ENCODE data around the gene HSPE1. TPM values are rescaled to one million over a fixed set of nuclear protein-coding genes. Genes with fewer than 3 reads are reported as not detected.

HSPE1 gene
- total RNA-seq, 1 experiment from 2014 or later: 291 TPM

- no TSS peak for BruUV-seq (replicated peaks)
- Histone ChIP-seq H3K36me3 (ENCODE audit: control insufficient read depth in 1 of 2, insufficient read depth in 2 of 2, low read length in 2 of 2) (peaks cover 53 to 86% of the 10 kb centered on the region in 2 experiments), H3K9me2 (ENCODE audit: insufficient read depth) (no peaks in the 10 kb centered on the region), H3K4me1 (ENCODE audit: control insufficient read depth in 1 of 2, insufficient read depth in 2 of 2, low read length in 2 of 2) (peaks cover 7 to 29% of the 10 kb centered on the region in 2 experiments; a peak in 3 of 4 replicates), H3K27me3 (ENCODE audit: insufficient read depth, low read length) (no peaks in the 10 kb centered on the region), H3K4me3 (replicated peaks in 1 of 2; ENCODE audit: low read depth in 1 of 2, low read length in 2 of 2) (peak overlapping the region; percentile 81 to 83), H3K9ac (ENCODE audit: low read length) (peak overlapping the region; percentile 90), H3K4me2 (ENCODE audit: low read length) (peak overlapping the region; percentile 67), H4K20me1 (ENCODE audit: insufficient read depth) (peaks cover 64% of the 10 kb centered on the region; the same call in 1 of the 2 replicates), H3K79me2 (ENCODE audit: insufficient read depth, low read length) (peaks cover 96% of the 10 kb centered on the region), H2AFZ (ENCODE audit: low read depth, low read length, poor library complexity, severe bottlenecking) (no peak overlapping the region), H3K27ac (ENCODE audit: low read depth, low read length) (peak overlapping the region; percentile 98), H3K9me3 (ENCODE audit: control insufficient read depth in 1 of 2, insufficient read depth in 1 of 2, low read depth in 1 of 2, low read length in 2 of 2) (no peaks in the 10 kb centered on the region)
- intact Hi-C loops (cut with micrococcal nuclease): no loop called here
- peak; percentile 20 for ATAC-seq
- ChIA-PET CTCF (no interaction called here), POLR2A (interaction anchor here (0.8 to 2.0 kb wide), 9 partner anchors 9 to 484 kb away, joined by 3 to 25 read pairs (median 4); partner anchors contain the start of genes COQ10B and MOB4), RAD21 (ENCODE audit: low non-redundant PET in 1 of 2, low total read pairs in 2 of 2, uncharacterized antibody in 2 of 2, unreplicated experiment in 2 of 2) (interaction anchor here in 1 of 2 experiments (1.3 kb wide), 1 partner anchor 101 kb away, joined by 3 read pairs; no protein-coding TSS in a partner anchor)
- no peak for DNase-seq (ENCODE audit: low read depth, low spot score)
- no peak for TF ChIP-seq YY1 (IDR thresholded peaks at IDR 0.05; ENCODE audit: extremely low read depth, insufficient replicate concordance, low read depth, low read length)
- TF ChIP-seq SIN3A (IDR thresholded peaks at IDR 0.05; ENCODE audit: low read depth): peak; percentile 33; the same call in 1 of the 2 replicates
These were observed 1.1 kb upstream of the HSPE1 start for GRCh38 chr2:197498937-197499593.

DNA sequence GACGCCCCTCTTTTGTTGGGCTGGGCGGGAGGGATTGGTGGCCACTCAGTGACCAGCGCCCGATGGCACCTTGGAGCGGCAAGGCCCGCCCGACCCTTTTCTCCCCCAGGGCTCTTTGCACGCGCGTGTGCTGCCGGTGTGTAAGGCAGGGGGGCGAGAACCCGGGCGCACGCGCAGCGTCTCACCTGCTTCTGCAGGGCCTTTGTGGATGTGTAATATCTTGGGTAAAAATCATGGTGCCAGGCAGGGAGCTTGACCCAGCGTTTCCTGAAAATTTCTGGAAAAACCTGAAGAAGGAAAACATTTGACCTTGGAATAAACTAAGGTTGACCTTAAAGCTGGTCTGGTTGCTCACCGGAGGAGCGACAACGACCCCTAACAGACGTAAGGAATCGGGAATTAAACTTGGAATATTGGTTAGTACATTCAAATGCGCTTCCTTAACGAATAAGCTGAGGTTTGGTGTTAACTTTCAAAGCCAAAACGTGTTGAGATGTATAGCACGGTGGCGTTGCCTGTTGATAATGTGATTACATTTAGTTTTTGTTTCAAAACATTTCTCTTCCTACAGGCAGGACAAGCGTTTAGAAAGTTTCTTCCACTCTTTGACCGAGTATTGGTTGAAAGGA is 438 bp downstream of the HSPE1 start:
- TF ChIP-seq FOSL1 (IDR thresholded peaks at IDR 0.05; ENCODE audit: low read depth) (no peak), CBX3 (IDR thresholded peaks at IDR 0.05; ENCODE audit: low read depth) (no peak), ZFX (IDR thresholded peaks at IDR 0.05) (peak; percentile 9; the same call in 1 of the 2 replicates), YY1 (IDR thresholded peaks at IDR 0.05; ENCODE audit: extremely low read depth, insufficient replicate concordance, low read depth, low read length) (no peak), POLR2A (IDR thresholded peaks at IDR 0.05; ENCODE audit: borderline replicate concordance, extremely low read depth, insufficient read depth, insufficient read length) (peak; percentile 21), POLR2AphosphoS5 (IDR thresholded peaks at IDR 0.05; ENCODE audit: low read depth, low read length) (no peak), RAD21 (IDR thresholded peaks at IDR 0.05; ENCODE audit: low read depth) (no peak), EGR1 (IDR thresholded peaks at IDR 0.05; ENCODE audit: low read depth) (no peak; the same call in 1 of the 2 replicates)
- TF ChIP-seq, protein P1, sequence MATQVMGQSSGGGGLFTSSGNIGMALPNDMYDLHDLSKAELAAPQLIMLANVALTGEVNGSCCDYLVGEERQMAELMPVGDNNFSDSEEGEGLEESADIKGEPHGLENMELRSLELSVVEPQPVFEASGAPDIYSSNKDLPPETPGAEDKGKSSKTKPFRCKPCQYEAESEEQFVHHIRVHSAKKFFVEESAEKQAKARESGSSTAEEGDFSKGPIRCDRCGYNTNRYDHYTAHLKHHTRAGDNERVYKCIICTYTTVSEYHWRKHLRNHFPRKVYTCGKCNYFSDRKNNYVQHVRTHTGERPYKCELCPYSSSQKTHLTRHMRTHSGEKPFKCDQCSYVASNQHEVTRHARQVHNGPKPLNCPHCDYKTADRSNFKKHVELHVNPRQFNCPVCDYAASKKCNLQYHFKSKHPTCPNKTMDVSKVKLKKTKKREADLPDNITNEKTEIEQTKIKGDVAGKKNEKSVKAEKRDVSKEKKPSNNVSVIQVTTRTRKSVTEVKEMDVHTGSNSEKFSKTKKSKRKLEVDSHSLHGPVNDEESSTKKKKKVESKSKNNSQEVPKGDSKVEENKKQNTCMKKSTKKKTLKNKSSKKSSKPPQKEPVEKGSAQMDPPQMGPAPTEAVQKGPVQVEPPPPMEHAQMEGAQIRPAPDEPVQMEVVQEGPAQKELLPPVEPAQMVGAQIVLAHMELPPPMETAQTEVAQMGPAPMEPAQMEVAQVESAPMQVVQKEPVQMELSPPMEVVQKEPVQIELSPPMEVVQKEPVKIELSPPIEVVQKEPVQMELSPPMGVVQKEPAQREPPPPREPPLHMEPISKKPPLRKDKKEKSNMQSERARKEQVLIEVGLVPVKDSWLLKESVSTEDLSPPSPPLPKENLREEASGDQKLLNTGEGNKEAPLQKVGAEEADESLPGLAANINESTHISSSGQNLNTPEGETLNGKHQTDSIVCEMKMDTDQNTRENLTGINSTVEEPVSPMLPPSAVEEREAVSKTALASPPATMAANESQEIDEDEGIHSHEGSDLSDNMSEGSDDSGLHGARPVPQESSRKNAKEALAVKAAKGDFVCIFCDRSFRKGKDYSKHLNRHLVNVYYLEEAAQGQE (IDR thresholded peaks at IDR 0.05; ENCODE audit: low read depth): no peak
- H3K4me2 ChIP-seq (ENCODE audit: low read length): peak overlapping the region; percentile 67
- no peaks in the 10 kb centered on the region for H3K9me2 ChIP-seq (ENCODE audit: insufficient read depth)
- no peaks in the 10 kb centered on the region for H3K9me3 ChIP-seq (ENCODE audit: control insufficient read depth in 1 of 2, insufficient read depth in 1 of 2, low read depth in 1 of 2, low read length in 2 of 2)
- TSS peak; percentile 66 for BruUV-seq (replicated peaks)
- no peaks in the 10 kb centered on the region for H3K27me3 ChIP-seq (ENCODE audit: insufficient read depth, low read length)
- CTCF ChIA-PET: interaction anchor here (1.0 kb wide), 1 partner anchor 99 kb away, joined by 4 read pairs; no protein-coding TSS in a partner anchor
- H3K27ac ChIP-seq (ENCODE audit: low read depth, low read length): peak overlapping the region; percentile 98
- H2AFZ ChIP-seq (ENCODE audit: low read depth, low read length, poor library complexity, severe bottlenecking): no peak overlapping the region
- peaks cover 49% of the 10 kb centered on the region; the same call in 1 of the 2 replicates for H4K20me1 ChIP-seq (ENCODE audit: insufficient read depth)
- peaks cover 39 to 79% of the 10 kb centered on the region in 2 experiments for H3K36me3 ChIP-seq (ENCODE audit: control insufficient read depth in 1 of 2, insufficient read depth in 2 of 2, low read length in 2 of 2)
- peaks cover 87% of the 10 kb centered on the region for H3K79me2 ChIP-seq (ENCODE audit: insufficient read depth, low read length)
- DNase-seq (ENCODE audit: low read depth, low spot score) (no peak), ATAC-seq (no peak)
- POLR2A ChIA-PET: interaction anchor here (0.6 to 2.0 kb wide), 10 partner anchors 8 to 204 kb away, joined by 3 to 25 read pairs (median 4); partner anchors contain the start of genes COQ10B, MARS2 and MOB4
- intact Hi-C loops (cut with micrococcal nuclease): loop anchor here (1.0 to 10.0 kb wide), 2 partner anchors 47 to 204 kb away; partner anchors contain the start of genes COQ10B and MARS2
- RAD21 ChIA-PET (ENCODE audit: low non-redundant PET in 1 of 2, low total read pairs in 2 of 2, uncharacterized antibody in 2 of 2, unreplicated experiment in 2 of 2): interaction anchor here in 1 of 2 experiments (1.3 kb wide), 1 partner anchor 99 kb away, joined by 3 read pairs; no protein-coding TSS in a partner anchor
- peaks cover 7 to 29% of the 10 kb centered on the region in 2 experiments; a peak in 3 of 4 replicates for H3K4me1 ChIP-seq (ENCODE audit: control insufficient read depth in 1 of 2, insufficient read depth in 2 of 2, low read length in 2 of 2)
- H3K9ac ChIP-seq (ENCODE audit: low read length): peak overlapping the region; percentile 90
- peak overlapping the region; percentile 81 to 83 for H3K4me3 ChIP-seq (replicated peaks in 1 of 2; ENCODE audit: low read depth in 1 of 2, low read length in 2 of 2)
